HEK293 (cell line): ENCODE results near the gene CASK.

ENCODE experiments used
- CTCF ChIA-PET: fragments of 350-600 bp; formaldehyde crosslinking; extraction: SDS; loops from one replicate; lab custom pipeline; 2021; ENCODE audit warnings: antibody characterized with exemption; lab: Yijun Ruan, JAX
- POLR2A ChIA-PET: fragments of 300-600 bp; formaldehyde crosslinking; extraction: SDS; loops from one replicate; lab custom pipeline; 2020; ENCODE audit warnings: antibody characterized with exemption, inconsistent platforms; lab: Yijun Ruan, JAX
- H3K27ac ChIP-seq: fragments of 200-500 bp; sonication (Bioruptor generic); 2 replicates; pipeline ENCODE4 v1.5.1; 2014; ENCODE audit warnings: low read depth, low read length, control low read depth, inconsistent platforms; ENCODE audit errors: extremely low read depth
- H3K36me3 ChIP-seq, 2 experiments: fragments of 200-500 bp in 1 of 2; sonication (Bioruptor generic) in 1 of 2; 1 replicate in 1 of 2; 2 replicates in 1 of 2; pipeline ENCODE4 v1.5.1; 2014 to 2017; ENCODE audit warnings: inconsistent platforms in 2 of 2, low read length in 2 of 2; ENCODE audit not compliant: control insufficient read depth in 2 of 2, insufficient read depth in 1 of 2
- H3K4me1 ChIP-seq: fragments of 200-500 bp; sonication (Bioruptor generic); 2 replicates; pipeline ENCODE4 v1.5.1; 2014; ENCODE audit warnings: mild to moderate bottlenecking, low read length, inconsistent platforms; ENCODE audit not compliant: control insufficient read depth, insufficient read depth
- H3K4me3 ChIP-seq: 2 replicates; pipeline ENCODE4 v1.5.1; 2011; ENCODE audit warnings: low read depth, mild to moderate bottlenecking, control low read depth, low read length, moderate library complexity
- H3K9me3 ChIP-seq: fragments of 200-500 bp; sonication (Bioruptor generic); 2 replicates; pipeline ENCODE4 v1.5.1; 2014; ENCODE audit warnings: low read depth, low read length, inconsistent platforms; ENCODE audit not compliant: control insufficient read depth, insufficient read depth
- FEZF1 ChIP-seq: fragments of 450-650 bp; formaldehyde crosslinking; IDR thresholded peaks from 2 replicates; pipeline ENCODE4 v1.5.1; 2016; ENCODE audit warnings: missing biosample characterization, missing genetic modification characterization
- GLI4 ChIP-seq: fragments of 450-650 bp; formaldehyde crosslinking; IDR thresholded peaks from 2 replicates; pipeline ENCODE4 v1.5.1; 2016; ENCODE audit warnings: missing biosample characterization, missing genetic modification characterization
- HOXD13 ChIP-seq: sonication (generic); formaldehyde crosslinking; IDR thresholded peaks from 2 replicates; pipeline ENCODE4 v1.8.0; 2022; ENCODE audit warnings: missing genetic modification reagents, borderline replicate concordance
- IKZF3 ChIP-seq: fragments of 450-650 bp; IDR thresholded peaks from 2 replicates; pipeline ENCODE4 v1.5.0; 2018; ENCODE audit warnings: missing biosample characterization, mild to moderate bottlenecking, missing genetic modification characterization, moderate library complexity
- PRDM1 ChIP-seq: fragments of 450-650 bp; formaldehyde crosslinking; IDR thresholded peaks from 2 replicates; pipeline ENCODE4; 2016; ENCODE audit warnings: missing biosample characterization, missing genetic modification characterization
- TCF7L2 ChIP-seq: IDR thresholded peaks from 2 replicates; pipeline ENCODE4 v1.6.1; 2011; ENCODE audit warnings: low read depth, mild to moderate bottlenecking, inconsistent platforms, low read length, moderate library complexity, borderline replicate concordance
- TSHZ1 ChIP-seq: fragments of 450-650 bp; formaldehyde crosslinking; IDR thresholded peaks from 2 replicates; pipeline ENCODE4 v1.5.1; 2016; ENCODE audit warnings: missing biosample characterization, missing genetic modification characterization, borderline replicate concordance
- ZBTB44 ChIP-seq: fragments of 450-650 bp; IDR thresholded peaks from 2 replicates; pipeline ENCODE4 v1.5.1; 2018; ENCODE audit warnings: missing biosample characterization, mild to moderate bottlenecking, missing genetic modification characterization
- ZNF121 ChIP-seq: fragments of 450-650 bp; formaldehyde crosslinking; IDR thresholded peaks from 2 replicates; pipeline ENCODE4 v1.5.1; 2016; ENCODE audit warnings: missing biosample characterization, missing genetic modification characterization
- ZNF133 ChIP-seq: fragments of 450-650 bp; formaldehyde crosslinking; IDR thresholded peaks from 2 replicates; pipeline ENCODE4 v1.5.1; 2016; ENCODE audit warnings: missing biosample characterization, missing genetic modification characterization
- ZNF174 ChIP-seq: fragments of 450-650 bp; formaldehyde crosslinking; IDR thresholded peaks from 2 replicates; pipeline ENCODE4 v1.5.0; 2017; ENCODE audit warnings: missing biosample characterization, mild to moderate bottlenecking, missing genetic modification characterization
- ZNF18 ChIP-seq: fragments of 450-650 bp; formaldehyde crosslinking; IDR thresholded peaks from 2 replicates; pipeline ENCODE4 v1.5.1; 2016; ENCODE audit warnings: missing biosample characterization, missing genetic modification characterization
- ZNF184 ChIP-seq: fragments of 450-650 bp; IDR thresholded peaks from 2 replicates; pipeline ENCODE4 v1.5.1; 2018; ENCODE audit warnings: missing biosample characterization, mild to moderate bottlenecking, missing genetic modification characterization
- ZNF24 ChIP-seq: fragments of 450-650 bp; formaldehyde crosslinking; IDR thresholded peaks from 2 replicates; pipeline ENCODE4 v1.5.1; 2016; ENCODE audit warnings: missing biosample characterization, missing genetic modification characterization
- ZNF423 ChIP-seq: fragments of 450-650 bp; formaldehyde crosslinking; IDR thresholded peaks from 2 replicates; pipeline ENCODE4 v1.5.1; 2016; ENCODE audit warnings: missing biosample characterization, missing genetic modification characterization
- ZNF621 ChIP-seq: fragments of 450-650 bp; formaldehyde crosslinking; IDR thresholded peaks from 2 replicates; pipeline ENCODE4 v1.5.1; 2017; ENCODE audit warnings: missing biosample characterization, missing genetic modification characterization
- ZNF677 ChIP-seq: fragments of 450-650 bp; IDR thresholded peaks from 2 replicates; pipeline ENCODE4 v1.5.0; 2018; ENCODE audit warnings: missing biosample characterization, mild to moderate bottlenecking, missing genetic modification characterization, moderate library complexity
- ZNF768 ChIP-seq: fragments of 450-650 bp; formaldehyde crosslinking; IDR thresholded peaks from 2 replicates; pipeline ENCODE4 v1.5.1; 2018; ENCODE audit warnings: missing biosample characterization, mild to moderate bottlenecking, missing genetic modification characterization
- ZSCAN4 ChIP-seq: fragments of 450-650 bp; formaldehyde crosslinking; IDR thresholded peaks from 2 replicates; pipeline ENCODE4 v1.5.1; 2017; ENCODE audit warnings: missing biosample characterization, missing genetic modification characterization
- TF ChIP-seq, protein P1 (sequence below): fragments of 450-650 bp; formaldehyde crosslinking; IDR thresholded peaks from 2 replicates; pipeline ENCODE4 v1.5.1; 2017; ENCODE audit warnings: missing biosample characterization, missing genetic modification characterization
- TF ChIP-seq, protein P2 (sequence below): fragments of 450-650 bp; formaldehyde crosslinking; IDR thresholded peaks from 2 replicates; pipeline ENCODE4 v1.5.1; 2016; ENCODE audit warnings: missing biosample characterization, missing genetic modification characterization

CASK gene

GRCh38 chrX:41594634-41595033, 328.7 kb downstream of the CASK start (continued):
- TF ChIP-seq ZNF18 (tag by site-specific recombination) (no peak), PRDM1 (tag by site-specific recombination) (no peak), TCF7L2 (no peak)
- TF ChIP-seq, all 188 proteins: peak for 0

- Histone ChIP-seq H3K4me3 (no peak overlapping the region), H3K27ac (no peak overlapping the region), H3K36me3 (no peaks in the 10 kb centered on the region), H3K9me3 (no peaks in the 10 kb centered on the region), H3K4me1 (no peaks in the 10 kb centered on the region; the same call in 1 of the 2 replicates)
- ChIA-PET CTCF (no interaction called here), POLR2A (no interaction called here)
- TF ChIP-seq ZNF677 (no peak), ZNF423 (tag by site-specific recombination) (no peak), TSHZ1 (no peak)
These were observed 331.4 kb downstream of the CASK start for GRCh38 chrX:41591906-41592305.

GRCh38 chrX:41590641-41591040, 332.7 kb downstream of the CASK start:
- ChIA-PET CTCF (no interaction called here), POLR2A (interaction anchor here (0.6 kb wide), 1 partner anchor 364 kb away, joined by 4 read pairs; no protein-coding TSS in a partner anchor)
- H3K27ac ChIP-seq = no peak overlapping the region
- H3K36me3 ChIP-seq = no peaks in the 10 kb centered on the region; a peak in 1 of 3 replicates
- H3K4me3 ChIP-seq = no peak overlapping the region
- peaks cover 4% of the 10 kb centered on the region; the same call in 1 of the 2 replicates for H3K4me1 ChIP-seq
- H3K9me3 ChIP-seq = no peaks in the 10 kb centered on the region
- TF ChIP-seq HOXD13 = no peak
- no peak for TF ChIP-seq ZBTB44
- TF ChIP-seq ZNF768 (tag by site-specific recombination) = no peak
- TF ChIP-seq ZNF121 (tag by site-specific recombination) = no peak
- TF ChIP-seq, protein P1, sequence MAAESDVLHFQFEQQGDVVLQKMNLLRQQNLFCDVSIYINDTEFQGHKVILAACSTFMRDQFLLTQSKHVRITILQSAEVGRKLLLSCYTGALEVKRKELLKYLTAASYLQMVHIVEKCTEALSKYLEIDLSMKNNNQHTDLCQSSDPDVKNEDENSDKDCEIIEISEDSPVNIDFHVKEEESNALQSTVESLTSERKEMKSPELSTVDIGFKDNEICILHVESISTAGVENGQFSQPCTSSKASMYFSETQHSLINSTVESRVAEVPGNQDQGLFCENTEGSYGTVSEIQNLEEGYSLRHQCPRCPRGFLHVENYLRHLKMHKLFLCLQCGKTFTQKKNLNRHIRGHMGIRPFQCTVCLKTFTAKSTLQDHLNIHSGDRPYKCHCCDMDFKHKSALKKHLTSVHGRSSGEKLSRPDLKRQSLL (tag by site-specific recombination) = no peak
- no peak for TF ChIP-seq ZNF174
- TF ChIP-seq ZSCAN4 (tag by site-specific recombination) = no peak
- no peak for TF ChIP-seq PRDM1 (tag by site-specific recombination)
- no peak for TF ChIP-seq ZNF184 (tag by site-specific recombination)
- TF ChIP-seq, protein P2, sequence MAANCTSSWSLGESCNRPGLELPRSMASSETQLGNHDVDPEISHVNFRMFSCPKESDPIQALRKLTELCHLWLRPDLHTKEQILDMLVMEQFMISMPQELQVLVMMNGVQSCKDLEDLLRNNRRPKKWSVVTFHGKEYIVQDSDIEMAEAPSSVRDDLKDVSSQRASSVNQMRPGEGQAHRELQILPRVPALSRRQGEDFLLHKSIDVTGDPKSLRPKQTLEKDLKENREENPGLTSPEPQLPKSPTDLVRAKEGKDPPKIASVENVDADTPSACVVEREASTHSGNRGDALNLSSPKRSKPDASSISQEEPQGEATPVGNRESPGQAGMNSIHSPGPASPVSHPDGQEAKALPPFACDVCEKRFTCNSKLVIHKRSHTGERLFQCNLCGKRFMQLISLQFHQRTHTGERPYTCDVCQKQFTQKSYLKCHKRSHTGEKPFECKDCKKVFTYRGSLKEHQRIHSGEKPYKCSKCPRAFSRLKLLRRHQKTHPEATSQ (tag by site-specific recombination) = no peak
- no peak for TF ChIP-seq ZNF24 (tag by site-specific recombination)
- no peak for TF ChIP-seq IKZF3 (tag by site-specific recombination)
- no peak for TF ChIP-seq FEZF1 (tag by site-specific recombination)
- no peak for TF ChIP-seq GLI4 (tag by site-specific recombination)
- TF ChIP-seq ZNF133 (tag by site-specific recombination) = no peak
- no peak for TF ChIP-seq ZNF621 (tag by site-specific recombination)
